PC-9 (cell line): ENCODE data around the gene COL23A1. TPM values are rescaled to one million over a fixed set of nuclear protein-coding genes. Genes with fewer than 3 reads are reported as not detected.

Source experiments
- BruUV-seq: library from RNA; stranded (reverse); fragments of 400-500 nt; replicated peaks from 2 replicates; lab custom pipeline; 2021; lab: Mats Ljungman, UMichigan
- CTCF ChIA-PET: fragments of 300-600 bp; sonication (Branson Sonifier 250); formaldehyde crosslinking; loops from one replicate; lab custom pipeline; 2022; ENCODE audit warnings: antibody characterized with exemption; lab: Charles Lee
- POLR2A ChIA-PET: fragments of 300-600 bp; sonication (Branson Sonifier 250); formaldehyde crosslinking; loops from one replicate; lab custom pipeline; 2022; ENCODE audit warnings: antibody characterized with exemption; ENCODE audit not compliant: unreplicated experiment; lab: Charles Lee
- DNase-seq, 2 experiments: peaks; one replicate each; pipeline versions ENCODE4 v3.0.0 to v3.0.0-alpha.2; 2015 to 2022; ENCODE audit warnings: mixed read lengths in 1 of 2
- H2AFZ ChIP-seq: fragments of 200-600 bp; sonication (generic); 2 replicates; pipeline ENCODE4 v1.8.1; 2017; ENCODE audit warnings: antibody characterized with exemption
- H3F3A ChIP-seq: fragments of 200-600 bp; sonication (generic); 2 replicates; pipeline ENCODE4 v1.8.1; 2017; ENCODE audit warnings: antibody characterized with exemption, mild to moderate bottlenecking, low read depth; ENCODE audit not compliant: insufficient read depth
- H3K27ac ChIP-seq: fragments of 200-600 bp; sonication (generic); 2 replicates; pipeline ENCODE4 v1.6.1; 2016; ENCODE audit warnings: mixed run types
- H3K27me3 ChIP-seq: fragments of 200-600 bp; sonication (generic); 2 replicates; pipeline ENCODE4 v1.6.1; 2016; ENCODE audit warnings: low read depth, mixed run types; ENCODE audit not compliant: insufficient read depth
- H3K36me3 ChIP-seq: fragments of 200-600 bp; sonication (generic); 2 replicates; pipeline ENCODE4 v1.6.1; 2016; ENCODE audit warnings: low read depth, mixed run types
- H3K4me1 ChIP-seq: fragments of 200-600 bp; sonication (generic); replicated peaks from 2 replicates; pipeline ENCODE4 v1.6.1; 2016; ENCODE audit warnings: mixed run types; ENCODE audit not compliant: insufficient read depth
- H3K4me2 ChIP-seq: fragments of 200-600 bp; sonication (generic); 2 replicates; pipeline ENCODE4 v1.6.1; 2017; ENCODE audit warnings: mixed run types
- H3K4me3 ChIP-seq: fragments of 200-600 bp; sonication (generic); 2 replicates; pipeline ENCODE4 v1.6.1; 2016; ENCODE audit warnings: mixed run types
- H3K79me2 ChIP-seq: fragments of 200-600 bp; sonication (generic); 2 replicates; pipeline ENCODE4 v1.6.1; 2017; ENCODE audit warnings: low read depth, mixed run types
- H3K9me2 ChIP-seq: fragments of 200-600 bp; sonication (generic); 2 replicates; pipeline ENCODE4 v1.8.1; 2017; ENCODE audit warnings: mild to moderate bottlenecking; ENCODE audit not compliant: insufficient read depth
- H3K9me3 ChIP-seq: fragments of 200-600 bp; sonication (generic); 2 replicates; pipeline ENCODE4 v1.8.1; 2016; ENCODE audit warnings: low read depth; ENCODE audit not compliant: insufficient read depth
- H4K20me1 ChIP-seq: fragments of 200-600 bp; sonication (generic); 2 replicates; pipeline ENCODE4 v1.8.1; 2017; ENCODE audit not compliant: insufficient read depth
- EZH2 ChIP-seq: fragments of 200-600 bp; sonication (generic); IDR thresholded peaks from 2 replicates; pipeline ENCODE4 v1.8.0; 2017; ENCODE audit warnings: antibody characterized with exemption, low read depth
- intact Hi-C: fragments of 100-400 bp; cut with micrococcal nuclease; formaldehyde crosslinking; loops from one replicate; pipeline ENCODE4 v1.10.0; 2022; ENCODE audit not compliant: unreplicated experiment
- total RNA-seq: library from RNA; stranded (reverse); gene quantifications from 2 replicates; pipeline ENCODE4 v1.2.3, GENCODE V29; 2021
- TF ChIP-seq, protein P1 (sequence below): fragments of 200-600 bp; sonication (generic); conservative IDR thresholded peaks from 2 replicates; pipeline ENCODE4 v1.6.1; 2017; ENCODE audit warnings: mixed run types, antibody characterized with exemption, mild to moderate bottlenecking, moderate library complexity

Gene COL23A1
- total RNA-seq, 1 experiment from 2014 or later, result not detected

DNA sequence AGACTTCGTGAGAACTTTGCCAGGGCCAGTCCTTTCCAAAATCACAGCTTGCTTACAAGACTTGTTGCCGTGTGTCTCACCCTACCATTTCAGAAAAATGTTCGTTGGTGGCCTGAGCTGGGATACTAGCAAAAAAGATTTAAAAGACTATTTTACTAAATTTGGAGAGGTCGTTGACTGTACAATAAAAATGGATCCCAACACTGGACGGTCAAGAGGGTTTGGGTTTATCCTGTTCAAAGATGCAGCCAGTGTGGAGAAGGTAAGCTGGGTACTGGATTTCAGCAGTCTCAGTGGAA lies 384.5 kb downstream of the COL23A1 start:
- H3K27me3 ChIP-seq, result no peaks in the 10 kb centered on the region
- H3K9me3 ChIP-seq, result no peaks in the 10 kb centered on the region
- DNase-seq, result no peak
- intact Hi-C loops, result loop anchor here (2.0 kb wide), 1 partner anchor 27 kb away; the partner anchor contains the start of gene PHYKPL
- H3K4me1 ChIP-seq, result peaks cover 31% of the 10 kb centered on the region
- peaks cover 55% of the 10 kb centered on the region for H4K20me1 ChIP-seq
- peaks cover 68% of the 10 kb centered on the region for H3F3A ChIP-seq
- peak overlapping the region; percentile 85 for H3K4me3 ChIP-seq
- H2AFZ ChIP-seq, result no peak overlapping the region
- peaks cover 59% of the 10 kb centered on the region for H3K79me2 ChIP-seq
- H3K27ac ChIP-seq, result 0 out of 2 replicates have a peak overlapping the region, but pooled peaks have one; percentile 63
- H3K36me3 ChIP-seq, result peaks cover 39% of the 10 kb centered on the region
- ChIA-PET CTCF (no interaction called here), POLR2A (no interaction called here)
- H3K4me2 ChIP-seq, result peak overlapping the region; percentile 87
- no TSS peak for BruUV-seq
- H3K9me2 ChIP-seq, result no peaks in the 10 kb centered on the region
- no peak for TF ChIP-seq EZH2
- TF ChIP-seq, protein P1, sequence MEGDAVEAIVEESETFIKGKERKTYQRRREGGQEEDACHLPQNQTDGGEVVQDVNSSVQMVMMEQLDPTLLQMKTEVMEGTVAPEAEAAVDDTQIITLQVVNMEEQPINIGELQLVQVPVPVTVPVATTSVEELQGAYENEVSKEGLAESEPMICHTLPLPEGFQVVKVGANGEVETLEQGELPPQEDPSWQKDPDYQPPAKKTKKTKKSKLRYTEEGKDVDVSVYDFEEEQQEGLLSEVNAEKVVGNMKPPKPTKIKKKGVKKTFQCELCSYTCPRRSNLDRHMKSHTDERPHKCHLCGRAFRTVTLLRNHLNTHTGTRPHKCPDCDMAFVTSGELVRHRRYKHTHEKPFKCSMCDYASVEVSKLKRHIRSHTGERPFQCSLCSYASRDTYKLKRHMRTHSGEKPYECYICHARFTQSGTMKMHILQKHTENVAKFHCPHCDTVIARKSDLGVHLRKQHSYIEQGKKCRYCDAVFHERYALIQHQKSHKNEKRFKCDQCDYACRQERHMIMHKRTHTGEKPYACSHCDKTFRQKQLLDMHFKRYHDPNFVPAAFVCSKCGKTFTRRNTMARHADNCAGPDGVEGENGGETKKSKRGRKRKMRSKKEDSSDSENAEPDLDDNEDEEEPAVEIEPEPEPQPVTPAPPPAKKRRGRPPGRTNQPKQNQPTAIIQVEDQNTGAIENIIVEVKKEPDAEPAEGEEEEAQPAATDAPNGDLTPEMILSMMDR, result no peak

DNA sequence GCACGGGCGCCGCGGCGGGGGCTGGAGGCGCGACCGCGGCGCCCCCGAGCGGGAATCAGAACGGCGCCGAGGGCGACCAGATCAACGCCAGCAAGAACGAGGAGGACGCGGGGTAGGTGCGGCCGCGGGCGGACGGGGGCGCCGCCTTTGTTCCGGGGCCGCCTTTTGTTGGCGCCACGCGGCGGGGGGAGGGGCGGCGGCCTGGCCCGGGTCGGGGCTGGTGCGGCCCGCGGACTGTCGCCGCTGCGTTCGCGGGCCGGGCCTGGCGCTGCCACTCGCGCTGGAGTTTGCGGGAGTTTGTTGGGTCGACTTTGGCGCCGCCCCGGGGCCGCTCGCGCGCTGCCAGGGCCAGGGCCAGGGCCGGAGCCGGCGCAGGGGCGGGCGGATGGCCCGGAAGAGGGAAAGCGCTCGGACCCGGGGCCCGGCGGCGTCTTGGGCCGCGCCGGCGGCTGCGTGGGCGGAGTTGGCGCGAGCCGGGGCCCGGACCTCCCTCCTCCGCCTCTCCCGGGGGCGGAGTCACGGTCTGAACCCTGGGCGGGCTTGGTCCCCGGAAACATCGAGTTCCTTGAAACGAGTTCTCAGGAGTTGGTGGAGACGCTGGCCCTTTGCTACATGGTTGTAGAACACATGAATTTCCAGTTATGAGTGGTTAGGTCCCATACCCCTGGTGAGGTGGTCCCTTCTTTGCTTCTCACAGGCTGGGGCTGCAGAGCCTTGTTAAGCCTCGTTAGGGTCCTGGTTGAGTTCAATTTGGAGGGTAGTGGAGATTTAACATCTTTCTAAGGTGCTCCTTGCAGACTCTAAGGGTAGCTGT lies 385.1 kb downstream of the COL23A1 start:
- Histone ChIP-seq H3K9me3 (no peaks in the 10 kb centered on the region), H3K27me3 (no peaks in the 10 kb centered on the region), H3F3A (peaks cover 63% of the 10 kb centered on the region), H3K79me2 (peaks cover 59% of the 10 kb centered on the region), H3K9me2 (no peaks in the 10 kb centered on the region), H3K36me3 (peaks cover 33% of the 10 kb centered on the region), H3K4me1 (peaks cover 31% of the 10 kb centered on the region), H3K27ac (peak overlapping the region; percentile 63), H2AFZ (peak overlapping the region; percentile 98; the same call in 1 of the 2 replicates), H4K20me1 (peaks cover 49% of the 10 kb centered on the region), H3K4me3 (peak overlapping the region; percentile 85), H3K4me2 (peak overlapping the region; percentile 87)
- ChIA-PET CTCF (no interaction called here), POLR2A (interaction anchor here (0.5 kb wide), 1 partner anchor 10 kb away, joined by 3 read pairs; no protein-coding TSS in a partner anchor)
- TF ChIP-seq EZH2, result no peak
- TF ChIP-seq, protein P1, result no peak
- intact Hi-C loops, result loop anchor here (2.0 to 5.0 kb wide), 2 partner anchors 28 to 43 kb away; partner anchors contain the start of gene PHYKPL
- peak; percentile 61 to 80 for DNase-seq
- BruUV-seq, result no TSS peak

DNA sequence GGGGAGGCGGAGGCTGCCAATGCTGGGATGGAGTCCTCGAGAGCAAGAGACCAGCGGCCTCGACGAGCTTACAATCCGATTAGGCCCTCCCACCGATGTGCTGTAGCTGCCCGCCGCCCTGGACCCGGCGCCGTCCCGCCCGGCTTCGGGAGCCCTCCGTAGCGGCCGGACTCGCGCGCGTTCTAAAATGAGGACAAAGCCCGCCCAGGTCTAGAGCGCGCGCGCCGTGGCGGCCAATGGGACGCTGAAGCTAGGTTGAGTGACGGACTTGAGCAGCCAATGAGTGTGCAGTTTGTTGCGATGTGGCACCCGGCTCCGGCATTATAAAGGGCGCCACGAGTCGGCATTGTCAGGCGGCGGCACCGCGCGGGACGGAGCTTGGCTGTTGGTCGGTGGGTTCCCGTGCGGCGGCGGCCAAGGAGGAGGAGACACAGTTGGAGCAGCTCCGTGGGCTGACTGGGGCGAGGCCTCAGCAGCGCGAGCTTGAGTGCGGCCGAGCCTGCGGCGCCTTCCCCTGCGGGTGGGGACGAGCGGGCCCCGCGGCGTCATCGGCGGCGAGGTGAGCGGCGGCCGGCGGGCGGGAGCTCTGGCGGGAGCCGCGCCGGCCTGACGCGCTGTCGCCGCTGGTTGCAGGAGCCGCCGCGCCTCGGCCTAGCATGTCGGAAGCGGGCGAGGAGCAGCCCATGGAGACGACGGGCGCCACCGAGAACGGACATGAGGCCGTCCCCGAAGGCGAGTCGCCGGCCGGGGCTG lies 385.8 kb downstream of the COL23A1 start, which contains the start of gene HNRNPAB:
Gene HNRNPAB (plus strand): TSS at position 352 of the 753 bp plus-strand sequence. CDS start 305 bp downstream, at position 657.
- Histone ChIP-seq H3K4me2 (peak within 1 kb of the TSS; percentile 87), H3K9me2 (no peaks in the 10 kb centered on the region), H3K36me3 (peaks cover 30% of the 10 kb centered on the region), H4K20me1 (peaks cover 41% of the 10 kb centered on the region), H3K79me2 (peaks cover 54% of the 10 kb centered on the region), H3K27ac (peak within 1 kb of the TSS; percentile 63), H2AFZ (peak within 1 kb of the TSS; percentile 98), H3K4me3 (peak within 1 kb of the TSS; percentile 85), H3K27me3 (no peaks in the 10 kb centered on the region), H3F3A (peaks cover 55% of the 10 kb centered on the region), H3K9me3 (no peaks in the 10 kb centered on the region), H3K4me1 (peaks cover 31% of the 10 kb centered on the region)
- peak; percentile 80 to 97 for DNase-seq
- BruUV-seq, result no TSS peak
- intact Hi-C loops, result loop anchor here (2.0 to 5.0 kb wide), 2 partner anchors 28 to 42 kb away; partner anchors contain the start of gene PHYKPL
- TF ChIP-seq EZH2, result no peak
- TF ChIP-seq, protein P1, result no peak
- ChIA-PET CTCF (no interaction called here), POLR2A (interaction anchor here (0.5 to 0.9 kb wide), 6 partner anchors 9 to 1019 kb away, joined by 3 to 8 read pairs (median 4); no protein-coding TSS in a partner anchor)
